Activated naive CD8-positive, alpha-beta T cell treated with anti-CD3 and anti-CD28 coated beads for 36 hours (primary cell): Measurements from ENCODE around the gene ANKRD23. TPM values are rescaled to one million over a fixed set of nuclear protein-coding genes. Genes with fewer than 3 reads are reported as not detected.
"Not testable (repeated sequence)": the region's sequence is repeated elsewhere in the genome, so short reads cannot be mapped to it uniquely, and the experiment has no call there.

Experiments used
- DNase-seq: peaks from one replicate; pipeline ENCODE4 v3.0.0; 2021
- H3K27ac Mint-ChIP-seq: one replicate; pipeline ENCODE4 v1.8.0; 2022; ENCODE audit warnings: mild to moderate bottlenecking, moderate library complexity, mixed read lengths
- H3K27me3 Mint-ChIP-seq: one replicate; pipeline ENCODE4 v1.8.0; 2022; ENCODE audit warnings: mild to moderate bottlenecking, mixed read lengths
- H3K36me3 Mint-ChIP-seq: one replicate; pipeline ENCODE4 v1.8.0; 2021; ENCODE audit warnings: mild to moderate bottlenecking, mixed read lengths
- H3K4me1 Mint-ChIP-seq: one replicate; pipeline ENCODE4 v1.8.0; 2021; ENCODE audit warnings: mixed read lengths
- H3K4me3 Mint-ChIP-seq: one replicate; pipeline ENCODE4 v1.8.0; 2022; ENCODE audit warnings: mild to moderate bottlenecking, moderate library complexity, mixed read lengths
- H3K9me3 Mint-ChIP-seq: one replicate; pipeline ENCODE4 v1.8.0; 2022; ENCODE audit warnings: mixed read lengths
- total RNA-seq, 2 experiments: library from RNA; stranded (reverse); gene quantifications; one replicate each; pipeline ENCODE4 v1.2.3, GENCODE V29; 2021

ANKRD23 gene
- total RNA-seq, 2 experiments from 2014 or later: 2.7 to 3.2 TPM

DNA sequence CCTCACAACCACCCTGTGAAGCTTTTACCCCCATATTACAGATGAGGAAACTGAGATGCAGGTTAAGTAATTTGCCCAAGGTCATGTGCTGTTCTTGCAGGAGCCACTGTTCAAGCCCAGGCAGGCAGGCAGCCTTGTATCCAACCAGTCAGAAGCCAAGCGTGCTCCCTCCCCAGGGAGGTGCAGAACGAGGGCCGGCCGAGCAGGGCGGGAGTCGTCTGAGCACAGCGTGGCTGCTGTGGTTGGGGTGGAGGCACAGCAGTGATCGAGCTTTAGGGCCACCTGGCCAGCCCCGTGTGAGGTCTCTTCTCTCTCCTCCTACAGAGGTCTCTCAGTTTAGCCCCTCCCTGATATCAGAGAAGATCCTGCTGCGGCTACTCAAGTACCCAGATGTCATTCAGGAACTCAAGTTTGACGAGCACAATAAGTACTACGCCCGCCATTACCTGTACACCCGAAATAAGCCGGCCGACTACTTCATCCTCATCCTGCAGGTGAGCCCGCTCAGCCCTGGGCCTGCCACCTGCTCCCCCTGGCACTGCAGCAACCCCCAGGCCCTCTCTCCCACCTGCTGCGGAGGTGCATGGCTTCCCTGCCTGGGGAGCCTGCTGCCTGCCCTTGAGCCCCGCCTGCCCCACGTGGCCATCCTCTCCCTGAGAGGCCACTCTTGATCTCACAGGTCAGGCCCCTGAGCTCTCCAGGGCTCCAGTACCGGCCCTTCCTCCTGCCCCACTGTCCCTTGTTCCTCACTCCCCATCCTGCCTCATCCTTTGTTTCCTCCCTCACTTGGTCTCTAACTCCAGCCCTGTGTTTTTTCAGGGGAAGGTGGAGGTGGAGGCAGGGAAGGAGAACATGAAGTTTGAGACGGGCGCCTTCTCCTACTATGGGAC, 44.8 kb downstream of the ANKRD23 start:
- H3K4me1 Mint-ChIP-seq: no peaks in the 10 kb centered on the region
- H3K9me3 Mint-ChIP-seq: no peaks in the 10 kb centered on the region
- no peak for DNase-seq
- no peaks in the 10 kb centered on the region for H3K36me3 Mint-ChIP-seq
- H3K27me3 Mint-ChIP-seq: no peaks in the 10 kb centered on the region
- no peak overlapping the region for H3K4me3 Mint-ChIP-seq
- no peak overlapping the region for H3K27ac Mint-ChIP-seq

DNA sequence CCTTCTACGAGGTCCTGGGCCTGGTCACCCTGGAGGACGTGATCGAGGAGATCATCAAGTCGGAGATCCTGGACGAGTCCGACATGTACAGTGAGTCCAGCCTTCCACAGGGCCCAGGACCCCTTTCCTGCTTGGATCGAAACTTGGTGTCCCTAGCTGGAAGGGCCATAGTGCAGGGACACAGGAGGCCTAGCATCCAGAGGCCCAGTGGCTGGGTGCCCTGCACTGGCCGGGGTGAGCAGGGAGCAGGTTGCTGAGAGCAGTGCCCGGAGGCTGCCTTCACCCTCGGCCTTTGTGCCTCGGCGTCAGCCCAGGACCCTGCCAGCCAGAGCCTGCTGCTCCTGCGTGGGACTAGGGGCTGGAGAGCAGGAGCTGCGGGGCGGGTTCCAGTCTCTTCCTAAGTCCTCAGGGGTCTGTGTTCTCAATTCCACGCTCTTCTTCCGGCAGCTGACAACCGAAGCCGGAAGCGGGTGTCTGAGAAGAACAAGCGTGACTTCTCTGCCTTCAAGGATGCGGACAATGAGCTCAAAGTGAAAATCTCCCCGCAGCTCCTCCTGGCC, 46.7 kb downstream of the ANKRD23 start:
- Mint-ChIP-seq H3K27ac (no peak overlapping the region), H3K36me3 (no peaks in the 10 kb centered on the region), H3K9me3 (no peaks in the 10 kb centered on the region), H3K27me3 (no peaks in the 10 kb centered on the region), H3K4me1 (no peaks in the 10 kb centered on the region), H3K4me3 (no peak overlapping the region)
- DNase-seq: no peak

DNA sequence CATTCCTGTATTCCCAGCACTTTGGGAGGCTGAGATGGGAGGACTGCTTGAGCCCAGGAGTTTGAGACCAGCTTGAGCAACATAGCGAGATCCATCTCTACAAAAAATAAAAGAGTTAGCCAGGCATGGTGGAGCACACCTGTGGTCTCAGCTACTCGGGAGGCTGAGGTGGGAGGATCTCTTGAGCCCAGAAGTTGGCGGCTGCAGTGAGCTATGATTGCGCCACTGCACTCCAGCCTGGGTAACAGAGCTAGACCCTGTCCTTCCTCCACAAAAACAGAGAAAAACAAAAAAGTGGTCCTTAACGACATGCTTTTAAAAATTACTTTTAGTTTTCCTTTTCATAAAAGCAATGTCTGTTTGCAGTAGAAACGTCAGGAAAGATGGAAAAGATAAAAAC, 47.3 kb downstream of the ANKRD23 start:
- not testable (repeated sequence) for H3K4me3 Mint-ChIP-seq

DNA sequence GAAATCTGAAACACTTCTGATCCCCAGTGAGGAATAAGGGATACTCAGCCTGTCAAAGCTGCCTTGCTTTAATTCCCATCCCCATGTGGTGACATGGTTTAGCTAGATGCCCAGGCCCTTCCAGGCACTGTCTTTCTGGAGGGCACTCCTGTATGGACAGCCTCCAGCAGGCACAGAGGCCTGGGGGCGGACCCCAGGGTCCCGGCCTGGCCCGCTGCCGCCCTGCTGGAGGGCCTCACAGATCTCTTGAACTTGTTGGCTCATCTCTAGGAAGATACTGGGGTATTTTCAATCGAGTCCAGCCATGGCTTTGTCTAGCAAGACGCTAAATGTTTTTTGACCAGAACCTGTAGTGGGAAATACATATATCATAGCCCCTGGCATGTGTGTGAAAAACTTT, 48.7 kb downstream of the ANKRD23 start:
- Mint-ChIP-seq H3K27me3 (no peaks in the 10 kb centered on the region), H3K4me1 (no peaks in the 10 kb centered on the region), H3K27ac (no peak overlapping the region)

More for the DNA sequence above, 47.3 kb downstream of the ANKRD23 start:
- H3K27me3 Mint-ChIP-seq, H3K4me1 Mint-ChIP-seq, H3K36me3 Mint-ChIP-seq, H3K27ac Mint-ChIP-seq, H3K9me3 Mint-ChIP-seq, DNase-seq: not testable (repeated sequence)

DNA sequence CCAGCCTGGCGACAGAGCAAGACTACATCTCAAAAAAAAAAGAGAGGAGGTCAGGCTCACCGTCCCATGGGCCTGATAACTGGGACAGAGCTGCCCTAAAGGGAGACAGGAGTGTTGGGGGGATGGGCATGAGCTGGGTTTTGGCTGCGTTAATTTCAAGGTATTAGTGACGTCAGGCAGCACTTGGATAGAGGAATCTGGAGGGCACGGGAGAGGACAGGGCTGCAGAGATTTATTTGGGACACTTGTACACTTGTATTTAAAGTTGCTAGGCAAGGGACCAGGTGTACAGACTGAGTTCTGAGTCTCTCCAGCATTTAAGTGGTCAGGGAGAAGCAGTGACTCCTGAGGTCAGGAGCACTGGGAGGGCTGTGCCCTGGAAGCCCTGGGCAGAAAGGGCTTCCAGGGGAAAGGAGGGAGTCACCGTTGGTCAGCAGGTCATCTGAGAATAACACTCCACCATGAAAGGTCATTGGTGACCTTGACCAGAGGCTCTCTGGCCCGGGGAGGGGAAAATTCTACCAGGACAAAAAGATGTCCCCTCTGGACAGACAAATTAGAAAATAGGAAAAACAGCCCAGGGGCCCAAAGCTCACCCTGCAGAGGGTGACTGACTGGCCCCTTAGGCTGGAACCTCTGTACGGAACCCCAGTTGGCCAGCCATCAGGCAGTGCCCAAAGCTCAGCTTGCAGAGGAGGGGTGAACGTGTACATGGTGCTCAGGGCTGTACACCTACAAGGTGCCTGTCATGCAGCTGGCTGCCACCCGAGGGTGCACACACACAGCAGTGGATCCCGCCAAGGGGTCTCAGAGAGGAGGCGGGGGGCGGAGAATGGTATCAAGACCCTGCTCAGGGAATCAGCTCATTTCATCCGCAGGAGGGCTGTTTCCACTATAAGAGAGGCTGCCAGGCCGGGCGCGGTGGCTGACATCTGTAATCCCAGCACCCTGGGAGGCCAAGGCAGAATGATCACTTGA, 50.8 kb downstream of the ANKRD23 start:
- Mint-ChIP-seq H3K27me3 (no peaks in the 10 kb centered on the region), H3K9me3 (no peaks in the 10 kb centered on the region), H3K4me1 (no peaks in the 10 kb centered on the region), H3K36me3 (no peaks in the 10 kb centered on the region), H3K4me3 (no peak overlapping the region), H3K27ac (no peak overlapping the region)
- no peak for DNase-seq

More for the DNA sequence above, 48.7 kb downstream of the ANKRD23 start:
- Mint-ChIP-seq H3K9me3 (no peaks in the 10 kb centered on the region), H3K4me3 (no peak overlapping the region), H3K36me3 (no peaks in the 10 kb centered on the region)
- DNase-seq: no peak

DNA sequence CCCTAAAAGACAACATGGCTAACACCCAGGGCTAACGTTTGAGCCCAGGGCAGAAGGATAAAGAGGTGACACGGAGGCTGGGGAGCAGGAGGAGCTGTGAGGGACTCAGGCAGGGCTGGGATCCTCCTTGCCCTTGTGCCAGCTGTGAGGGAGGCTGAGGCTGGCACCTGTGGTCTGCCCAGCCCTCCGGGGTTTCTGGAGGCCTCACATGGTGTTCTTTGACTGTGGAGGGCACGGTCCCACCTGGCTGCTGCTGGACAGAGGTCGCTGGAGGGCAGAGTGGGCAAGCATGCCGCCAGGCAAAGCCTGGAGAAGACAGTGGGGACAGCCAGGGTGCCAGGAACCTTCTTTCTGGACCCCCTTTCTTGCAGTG, 54.6 kb downstream of the ANKRD23 start:
- H3K4me1 Mint-ChIP-seq: peaks cover 3% of the 10 kb centered on the region
- no peak for DNase-seq
- no peaks in the 10 kb centered on the region for H3K27me3 Mint-ChIP-seq
- no peak overlapping the region for H3K27ac Mint-ChIP-seq
- no peaks in the 10 kb centered on the region for H3K9me3 Mint-ChIP-seq
- H3K4me3 Mint-ChIP-seq: no peak overlapping the region
- no peaks in the 10 kb centered on the region for H3K36me3 Mint-ChIP-seq

DNA sequence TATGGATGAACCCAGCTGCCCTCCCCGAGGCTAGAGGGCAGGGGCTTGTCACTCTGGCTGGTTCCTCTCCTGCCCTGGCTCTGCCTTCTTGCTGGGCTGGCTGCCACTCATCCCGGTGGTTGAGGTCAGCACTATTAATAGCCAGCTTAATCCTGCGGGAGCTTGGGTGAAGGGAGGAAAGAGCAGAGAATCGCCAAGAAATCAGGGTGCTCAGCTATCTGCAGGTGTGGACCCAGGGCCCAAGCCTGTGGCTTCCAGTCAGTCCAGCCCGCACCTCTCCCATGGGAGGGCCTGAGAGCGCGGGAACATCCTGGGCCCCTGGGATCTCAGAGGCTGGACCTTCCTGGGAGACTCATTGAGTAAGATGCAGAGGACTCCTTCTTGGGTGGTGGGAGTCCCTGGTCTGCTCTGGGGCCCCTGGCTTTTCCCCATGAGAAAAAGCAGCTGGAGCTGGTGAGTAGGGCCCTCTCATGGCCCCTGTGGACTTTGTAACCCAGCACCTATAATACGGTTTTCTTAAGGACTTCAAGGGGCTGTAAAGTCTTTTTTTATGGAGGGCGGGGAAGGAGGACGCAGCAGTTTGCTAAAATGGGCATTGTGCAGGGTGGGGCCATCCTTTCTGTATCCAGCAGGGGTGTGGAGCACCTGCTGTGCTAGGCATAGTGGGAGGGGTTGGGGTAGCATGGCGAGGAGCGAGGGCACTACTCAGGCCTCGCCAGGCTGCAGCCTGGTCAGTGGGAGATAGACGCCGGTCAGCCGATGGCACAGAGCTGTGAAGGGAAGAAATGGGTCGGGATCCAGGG, 55.2 kb downstream of the ANKRD23 start:
- H3K27ac Mint-ChIP-seq: no peak overlapping the region
- no peak overlapping the region for H3K4me3 Mint-ChIP-seq
- H3K36me3 Mint-ChIP-seq: no peaks in the 10 kb centered on the region
- H3K27me3 Mint-ChIP-seq: no peaks in the 10 kb centered on the region
- H3K9me3 Mint-ChIP-seq: no peaks in the 10 kb centered on the region
- no peak for DNase-seq
- H3K4me1 Mint-ChIP-seq: peaks cover 3% of the 10 kb centered on the region

Other genes with a start within 250 kb of the ANKRD23 start
- 10 to 100 TPM; 30.3 to 32.2 TPM for gene KANSL3, start 205.7 kb downstream of the ANKRD23 start, total RNA-seq
- gene FER1L5, start 201.3 kb downstream of the ANKRD23 start, total RNA-seq: not detected
- 1 to 10 TPM; 4.5 to 5.2 TPM for gene LMAN2L, start 104.0 kb downstream of the ANKRD23 start, total RNA-seq
- gene CNNM4, start 83.1 kb downstream of the ANKRD23 start, total RNA-seq: 1 to 10 TPM; 5.9 to 6.2 TPM
- gene CNNM3, start 27.8 kb downstream of the ANKRD23 start, total RNA-seq: 10 to 100 TPM; 15.5 to 17.2 TPM
- 10 to 100 TPM; 22.7 to 25.2 TPM for gene ANKRD39, start 14.0 kb upstream of the ANKRD23 start, total RNA-seq
- 1 to 10 TPM; 5.9 to 8.3 TPM for gene SEMA4C, start 26.1 kb upstream of the ANKRD23 start, total RNA-seq
- under 1 TPM; 0.28 to 0.47 TPM for gene FAM178B, start 142.6 kb upstream of the ANKRD23 start, total RNA-seq